NCI-H2171 treated with DMSO at 0.1 percent for 48 hours (cell line): ENCODE data around the gene ALG9.

ENCODE experiments used
- DNase-seq: peaks from one replicate; lab custom pipeline; 2025; lab: John Stamatoyannopoulos, UW

Gene ALG9

GRCh38 chr11:111835665-111836064, 35.7 kb downstream of the ALG9 start:
- DNase-seq: no peak

- DNase-seq: no peak
Measured at GRCh38 chr11:111834432-111835163, 36.8 kb downstream of the ALG9 start.

- peak; percentile 49 for DNase-seq
Measured at GRCh38 chr11:111833524-111833923, 37.9 kb downstream of the ALG9 start.

GRCh38 chr11:111829185-111829968, 42.0 kb downstream of the ALG9 start:
- DNase-seq: no peak

- peak; percentile 46 for DNase-seq
Measured at GRCh38 chr11:111826322-111826950, 44.9 kb downstream of the ALG9 start.

GRCh38 chr11:111823629-111824028, 47.8 kb downstream of the ALG9 start:
- no peak for DNase-seq

- DNase-seq: no peak
Measured at GRCh38 chr11:111823131-111823530, 48.2 kb downstream of the ALG9 start.

- DNase-seq: no peak
Measured at GRCh38 chr11:111819829-111820237, 51.5 kb downstream of the ALG9 start.

- DNase-seq: no peak
Measured at GRCh38 chr11:111819161-111819828, 52.1 kb downstream of the ALG9 start.

GRCh38 chr11:111815489-111815888, 55.9 kb downstream of the ALG9 start:
- DNase-seq: no peak

GRCh38 chr11:111814557-111815320, 56.6 kb downstream of the ALG9 start:
- DNase-seq: peak; percentile 73

GRCh38 chr11:111814106-111814505, 57.3 kb downstream of the ALG9 start:
- no peak for DNase-seq

- DNase-seq: no peak
Measured at GRCh38 chr11:111812211-111812610, 59.2 kb downstream of the ALG9 start.

GRCh38 chr11:111811445-111811844, 59.9 kb downstream of the ALG9 start:
- DNase-seq: no peak

- no peak for DNase-seq
Measured at GRCh38 chr11:111808834-111809233, 62.5 kb downstream of the ALG9 start.

GRCh38 chr11:111808063-111808588, 63.3 kb downstream of the ALG9 start:
- no peak for DNase-seq

GRCh38 chr11:111807076-111807475, 64.3 kb downstream of the ALG9 start:
- DNase-seq: no peak

- no peak for DNase-seq
Measured at GRCh38 chr11:111801135-111801534, 70.2 kb downstream of the ALG9 start.

GRCh38 chr11:111798279-111798678, 73.1 kb downstream of the ALG9 start:
- peak; percentile 75 for DNase-seq

GRCh38 chr11:111797145-111797581, 74.2 kb downstream of the ALG9 start:
- DNase-seq: peak; percentile 96

GRCh38 chr11:111796696-111797095, 74.7 kb downstream of the ALG9 start:
- peak; percentile 96 for DNase-seq
